ENCODE measurements around the gene MED12L.

DNA sequence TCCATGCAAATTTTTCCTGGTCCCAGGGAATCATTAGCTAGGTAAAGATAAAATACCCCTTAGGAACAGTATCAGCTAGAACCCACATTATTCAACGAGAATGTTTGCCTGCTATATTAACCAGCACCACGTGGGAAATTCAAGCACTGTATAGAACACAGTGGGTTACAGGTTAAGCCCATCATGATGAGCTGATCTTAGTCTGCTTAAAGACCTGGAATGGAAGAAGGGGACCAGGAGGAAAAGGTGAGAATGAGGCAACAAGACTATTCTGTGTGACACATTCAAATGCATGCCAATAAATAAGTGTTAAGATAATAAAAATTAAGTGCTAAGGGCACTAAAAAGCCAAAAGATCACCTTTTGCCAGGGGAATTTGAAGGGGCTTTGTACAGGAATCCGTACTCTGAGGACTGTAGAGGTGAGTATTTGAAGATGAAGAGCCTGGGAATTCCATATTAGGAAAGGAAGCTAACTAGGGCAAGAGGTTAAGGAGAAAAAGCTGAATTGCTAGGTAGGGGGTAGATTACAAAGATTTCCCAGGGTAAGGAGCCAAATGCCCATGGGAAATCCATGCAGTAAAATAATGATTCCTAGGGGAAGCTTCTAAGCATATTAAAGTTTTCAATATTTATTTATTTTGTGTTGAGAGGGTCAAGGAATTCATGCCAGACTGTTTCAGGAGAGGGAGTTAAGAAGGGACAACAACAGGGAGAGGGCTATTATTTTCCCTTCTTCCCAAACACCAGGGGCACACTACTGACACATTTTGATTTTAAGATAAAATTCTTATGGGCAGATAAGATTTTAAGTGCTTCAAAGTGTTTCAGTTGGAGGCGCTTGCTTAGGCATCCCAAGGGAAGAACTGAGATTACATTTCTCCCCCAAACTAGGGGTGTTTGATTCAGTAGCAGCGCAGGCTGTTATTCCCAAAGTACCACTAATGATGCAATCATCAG lies 2.3 kb upstream of the MED12L start:
- TF ChIP-seq ZFP3 (CRISPR knock-in tag; IDR thresholded peaks at IDR 0.05): no peak
- no peak for TF ChIP-seq ZC3H10 (CRISPR knock-in tag; IDR thresholded peaks at IDR 0.05)
- TF ChIP-seq CSRNP3 (CRISPR knock-in tag; IDR thresholded peaks at IDR 0.05): no peak
- no peak for TF ChIP-seq ISL1 (CRISPR knock-in tag; IDR thresholded peaks at IDR 0.05)
- no peak for TF ChIP-seq RARB (CRISPR knock-in tag; IDR thresholded peaks at IDR 0.05)
- no peak for TF ChIP-seq ZFP30 (CRISPR knock-in tag; IDR thresholded peaks at IDR 0.05)
- TF ChIP-seq ARNTL (CRISPR knock-in tag; IDR thresholded peaks at IDR 0.05; ENCODE audit: borderline replicate concordance, low read depth): no peak
- no peak for TF ChIP-seq ESRRG (CRISPR knock-in tag; IDR thresholded peaks at IDR 0.05)
